Measurements from ENCODE around the gene MUS81. TPM values are rescaled to one million over a fixed set of nuclear protein-coding genes. Genes with fewer than 3 reads are reported as not detected.
A peak's percentile ranks its signal among the peaks of the same experiment; 100 is the strongest.

The MUS81 gene
- total and polyA plus RNA-seq, 9 of the 15 experiments (the other 6 are each of a cell fraction or from before 2014, with no cell fraction given), result 13.4 to 118 (median 53.7) TPM

GRCh38 chr11:65857853-65858680 lies 2.2 kb upstream of the MUS81 start, which contains the start of gene CFL1 (continued):
- TF ChIP-seq, protein P1, sequence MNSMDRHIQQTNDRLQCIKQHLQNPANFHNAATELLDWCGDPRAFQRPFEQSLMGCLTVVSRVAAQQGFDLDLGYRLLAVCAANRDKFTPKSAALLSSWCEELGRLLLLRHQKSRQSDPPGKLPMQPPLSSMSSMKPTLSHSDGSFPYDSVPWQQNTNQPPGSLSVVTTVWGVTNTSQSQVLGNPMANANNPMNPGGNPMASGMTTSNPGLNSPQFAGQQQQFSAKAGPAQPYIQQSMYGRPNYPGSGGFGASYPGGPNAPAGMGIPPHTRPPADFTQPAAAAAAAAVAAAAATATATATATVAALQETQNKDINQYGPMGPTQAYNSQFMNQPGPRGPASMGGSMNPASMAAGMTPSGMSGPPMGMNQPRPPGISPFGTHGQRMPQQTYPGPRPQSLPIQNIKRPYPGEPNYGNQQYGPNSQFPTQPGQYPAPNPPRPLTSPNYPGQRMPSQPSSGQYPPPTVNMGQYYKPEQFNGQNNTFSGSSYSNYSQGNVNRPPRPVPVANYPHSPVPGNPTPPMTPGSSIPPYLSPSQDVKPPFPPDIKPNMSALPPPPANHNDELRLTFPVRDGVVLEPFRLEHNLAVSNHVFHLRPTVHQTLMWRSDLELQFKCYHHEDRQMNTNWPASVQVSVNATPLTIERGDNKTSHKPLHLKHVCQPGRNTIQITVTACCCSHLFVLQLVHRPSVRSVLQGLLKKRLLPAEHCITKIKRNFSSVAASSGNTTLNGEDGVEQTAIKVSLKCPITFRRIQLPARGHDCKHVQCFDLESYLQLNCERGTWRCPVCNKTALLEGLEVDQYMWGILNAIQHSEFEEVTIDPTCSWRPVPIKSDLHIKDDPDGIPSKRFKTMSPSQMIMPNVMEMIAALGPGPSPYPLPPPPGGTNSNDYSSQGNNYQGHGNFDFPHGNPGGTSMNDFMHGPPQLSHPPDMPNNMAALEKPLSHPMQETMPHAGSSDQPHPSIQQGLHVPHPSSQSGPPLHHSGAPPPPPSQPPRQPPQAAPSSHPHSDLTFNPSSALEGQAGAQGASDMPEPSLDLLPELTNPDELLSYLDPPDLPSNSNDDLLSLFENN (IDR thresholded peaks at IDR 0.05; ENCODE audit: low read depth in 2 of 2, low read length in 2 of 2), result peak; percentile 38 to 83; a peak in 2 of 4 replicates
- peak; percentile 90 for TF ChIP-seq CBX1 (IDR thresholded peaks at IDR 0.05; ENCODE audit: low read depth)
- TF ChIP-seq ZNF717 (CRISPR knock-in tag; IDR thresholded peaks at IDR 0.05), result no peak
- TF ChIP-seq HLTF (IDR thresholded peaks at IDR 0.05), result no peak
- TF ChIP-seq STAT5B (CRISPR knock-in tag; IDR thresholded peaks at IDR 0.05), result no peak
- no peak for TF ChIP-seq MAFG (tag; conservative IDR thresholded peaks at IDR 0.05)
- no peak for TF ChIP-seq CEBPZ (IDR thresholded peaks at IDR 0.05; ENCODE audit: borderline replicate concordance, low read depth, low read length)
- no peak for TF ChIP-seq CHD1 (IDR thresholded peaks at IDR 0.05; ENCODE audit: low read length)
- peak; percentile 80 for TF ChIP-seq RBM22 (IDR thresholded peaks at IDR 0.05; ENCODE audit: low read depth, low read length, poor library complexity, severe bottlenecking)
- peak; percentile 78 for TF ChIP-seq PRPF4 (IDR thresholded peaks at IDR 0.05; ENCODE audit: insufficient read depth, low read depth, low read length, poor library complexity, severe bottlenecking)
- no peak for TF ChIP-seq HNRNPL (IDR thresholded peaks at IDR 0.05; ENCODE audit: low read depth, low read length)
- no peak for TF ChIP-seq CLOCK (CRISPR knock-in tag; IDR thresholded peaks at IDR 0.05; ENCODE audit: borderline replicate concordance)
- no peak for TF ChIP-seq PTTG1 (tag; IDR thresholded peaks at IDR 0.05; ENCODE audit: low read depth)
- TF ChIP-seq RBM14 (IDR thresholded peaks at IDR 0.05; ENCODE audit: borderline replicate concordance, insufficient read depth, low read depth, low read length), result no peak; the same call in 1 of the 2 replicates
- no peak for TF ChIP-seq SRSF7 (optimal IDR thresholded peaks at IDR 0.05; ENCODE audit: low read depth, low read length)
- peak; percentile 97 for TF ChIP-seq POLR2AphosphoS5 (IDR thresholded peaks at IDR 0.05; ENCODE audit: control insufficient read depth, insufficient read depth, low read depth, low read length)
